ENCODE measurements around the gene LIPI.

Gene LIPI

GRCh38 chr21:14121719-14122118 lies 89.0 kb downstream of the LIPI start:
- no peak overlapping the region for H3K4me3 ChIP-seq (ENCODE audit: low read length)
- TF ChIP-seq EZH2phosphoT487 (IDR thresholded peaks at IDR 0.05; ENCODE audit: low read depth) (no peak), CTCF (IDR thresholded peaks at IDR 0.05; ENCODE audit: low read depth, low read length) (no peak)

GRCh38 chr21:14120091-14120734 lies 90.5 kb downstream of the LIPI start:
- Histone ChIP-seq H2AFZ (ENCODE audit: low read depth, low read length) (no peak overlapping the region), H3K9me3 (ENCODE audit: insufficient read depth, low read length) (no peaks in the 10 kb centered on the region), H3K27me3 (ENCODE audit: low read depth, low read length) (no peaks in the 10 kb centered on the region), H3K4me3 (ENCODE audit: low read length) (no peak overlapping the region), H3K79me2 (ENCODE audit: low read length) (no peaks in the 10 kb centered on the region), H3K9ac (ENCODE audit: low read length) (no peak overlapping the region), H3K27ac (ENCODE audit: low read length) (no peak overlapping the region), H3K4me2 (ENCODE audit: low read length) (no peak overlapping the region), H3K4me1 (ENCODE audit: low read length) (peaks cover 14% of the 10 kb centered on the region), H4K20me1 (ENCODE audit: insufficient read depth, low read length) (no peaks in the 10 kb centered on the region), H3K36me3 (replicated peaks; ENCODE audit: low read depth, low read length) (no peaks in the 10 kb centered on the region)
- peak; percentile 77 for TF ChIP-seq CTCF (IDR thresholded peaks at IDR 0.05; ENCODE audit: low read depth, low read length)
- TF ChIP-seq EZH2phosphoT487 (IDR thresholded peaks at IDR 0.05; ENCODE audit: low read depth) = no peak

More at GRCh38 chr21:14121719-14122118, 89.0 kb downstream of the LIPI start:
- Histone ChIP-seq H4K20me1 (ENCODE audit: insufficient read depth, low read length) (no peaks in the 10 kb centered on the region), H3K27ac (ENCODE audit: low read length) (no peak overlapping the region), H3K4me1 (ENCODE audit: low read length) (peaks cover under 1% of the 10 kb centered on the region; the same call in 1 of the 2 replicates), H3K9ac (ENCODE audit: low read length) (no peak overlapping the region), H3K4me2 (ENCODE audit: low read length) (no peak overlapping the region), H3K36me3 (replicated peaks; ENCODE audit: low read depth, low read length) (no peaks in the 10 kb centered on the region), H3K27me3 (ENCODE audit: low read depth, low read length) (no peaks in the 10 kb centered on the region), H2AFZ (ENCODE audit: low read depth, low read length) (no peak overlapping the region), H3K9me3 (ENCODE audit: insufficient read depth, low read length) (no peaks in the 10 kb centered on the region), H3K79me2 (ENCODE audit: low read length) (no peaks in the 10 kb centered on the region)

GRCh38 chr21:14119038-14119437 lies 91.7 kb downstream of the LIPI start:
- no peaks in the 10 kb centered on the region for H3K36me3 ChIP-seq (replicated peaks; ENCODE audit: low read depth, low read length)
- H3K9me3 ChIP-seq (ENCODE audit: insufficient read depth, low read length) = no peaks in the 10 kb centered on the region
- H3K4me1 ChIP-seq (ENCODE audit: low read length) = peaks cover 14% of the 10 kb centered on the region
- no peaks in the 10 kb centered on the region for H4K20me1 ChIP-seq (ENCODE audit: insufficient read depth, low read length)
- no peak overlapping the region for H3K9ac ChIP-seq (ENCODE audit: low read length)
- H2AFZ ChIP-seq (ENCODE audit: low read depth, low read length) = no peak overlapping the region
- H3K27me3 ChIP-seq (ENCODE audit: low read depth, low read length) = no peaks in the 10 kb centered on the region
- H3K79me2 ChIP-seq (ENCODE audit: low read length) = no peaks in the 10 kb centered on the region
- no peak overlapping the region for H3K4me3 ChIP-seq (ENCODE audit: low read length)
- H3K4me2 ChIP-seq (ENCODE audit: low read length) = no peak overlapping the region
- no peak for TF ChIP-seq EZH2phosphoT487 (IDR thresholded peaks at IDR 0.05; ENCODE audit: low read depth)
- no peak overlapping the region for H3K27ac ChIP-seq (ENCODE audit: low read length)

GRCh38 chr21:14116080-14116481 lies 94.7 kb downstream of the LIPI start:
- Histone ChIP-seq H4K20me1 (ENCODE audit: insufficient read depth, low read length) (no peaks in the 10 kb centered on the region), H3K27me3 (ENCODE audit: low read depth, low read length) (no peaks in the 10 kb centered on the region), H2AFZ (ENCODE audit: low read depth, low read length) (no peak overlapping the region), H3K9ac (ENCODE audit: low read length) (peak overlapping the region; percentile 24; the same call in 1 of the 2 replicates), H3K4me2 (ENCODE audit: low read length) (peak overlapping the region; percentile 56), H3K9me3 (ENCODE audit: insufficient read depth, low read length) (no peaks in the 10 kb centered on the region), H3K27ac (ENCODE audit: low read length) (peak overlapping the region; percentile 44; the same call in 1 of the 2 replicates), H3K4me3 (ENCODE audit: low read length) (peak overlapping the region; percentile 18; the same call in 1 of the 2 replicates), H3K36me3 (replicated peaks; ENCODE audit: low read depth, low read length) (peaks cover 7% of the 10 kb centered on the region), H3K79me2 (ENCODE audit: low read length) (no peaks in the 10 kb centered on the region), H3K4me1 (ENCODE audit: low read length) (peaks cover 14% of the 10 kb centered on the region)
- no peak for TF ChIP-seq CTCF (IDR thresholded peaks at IDR 0.05; ENCODE audit: low read depth, low read length)
- TF ChIP-seq EZH2phosphoT487 (IDR thresholded peaks at IDR 0.05; ENCODE audit: low read depth) = no peak

Measured in OCI-LY3 (cell line).